Endometrial microvascular endothelial cells (primary cell): Measurements from ENCODE around the gene FBLN7. TPM values are rescaled to one million over a fixed set of nuclear protein-coding genes. Genes with fewer than 3 reads are reported as not detected.
"Not testable (repeated sequence)": the region's sequence is repeated elsewhere in the genome, so short reads cannot be mapped to it uniquely, and the experiment has no call there.

Source experiments
- in situ Hi-C: cut with HindIII; loops from 2 replicates; pipeline ENCODE4 v1.10.0; 2017; ENCODE audit warnings: low sequenced_read_pairs, low pct_unique_long_range_greater_than_20kb; ENCODE audit errors: inconsistent ontology term
- total RNA-seq: library from RNA; depleted of rRNA; stranded (reverse); fragments of >200 nt; gene quantifications from one replicate; pipeline ENCODE4 v1.2.3, GENCODE V29; 2015; ENCODE audit errors: inconsistent ontology term

The FBLN7 gene
- total RNA-seq, 1 donor from 2014 or later, result 3.2 TPM

DNA sequence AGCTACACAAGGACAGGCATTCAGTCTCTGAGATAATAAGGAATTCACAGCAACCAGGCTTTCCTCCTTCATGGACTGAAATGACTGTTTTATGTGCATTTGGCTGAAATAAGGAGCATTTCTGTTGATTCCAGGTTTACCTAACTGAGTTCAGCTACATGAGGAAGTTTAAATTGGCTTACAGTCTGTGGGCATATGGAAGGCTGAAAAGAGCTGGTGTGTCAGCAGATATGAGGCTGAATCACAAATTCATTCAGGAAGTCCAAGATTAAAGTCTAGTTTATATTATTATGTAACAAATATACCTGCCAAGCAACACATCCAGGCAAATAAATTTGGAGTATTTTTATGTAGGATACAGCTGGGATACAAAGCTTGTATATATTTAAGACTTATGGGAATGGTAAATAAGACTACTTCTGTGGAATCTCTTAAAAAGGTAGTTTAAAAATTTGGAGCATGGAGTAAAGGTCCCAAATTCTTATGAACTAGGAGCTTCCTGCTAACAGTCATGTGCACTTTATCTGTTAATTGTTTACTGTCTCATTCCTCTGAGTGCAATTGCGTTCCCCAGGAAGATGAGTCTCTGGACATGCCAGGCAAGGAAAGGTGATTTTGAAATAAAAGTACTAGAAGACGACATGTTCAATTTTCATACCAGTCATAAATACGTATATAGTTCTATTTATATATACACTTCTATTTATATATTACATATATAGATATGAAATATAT is 63.7 kb downstream of the FBLN7 start:
- in situ Hi-C loops, result no loop called here

DNA sequence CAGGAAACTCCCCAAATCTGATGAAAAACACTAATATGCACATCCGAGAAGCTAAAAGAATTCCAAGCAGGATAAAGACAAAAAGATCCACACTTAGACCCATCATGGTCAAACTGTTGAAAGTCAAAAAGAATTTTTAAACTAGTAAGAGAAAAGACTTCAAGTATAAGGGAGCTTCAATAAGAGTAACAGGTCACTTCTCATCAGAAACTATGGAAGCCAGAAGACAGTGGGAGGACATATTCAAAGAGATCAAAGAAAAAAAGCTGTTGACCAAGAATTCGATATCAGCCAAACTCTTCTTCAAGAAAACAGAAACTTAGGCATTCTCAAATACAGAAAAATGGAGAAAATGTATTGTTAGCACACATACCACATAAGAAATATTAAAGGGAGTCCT is 66.2 kb downstream of the FBLN7 start:
- in situ Hi-C loops, result no loop called here

DNA sequence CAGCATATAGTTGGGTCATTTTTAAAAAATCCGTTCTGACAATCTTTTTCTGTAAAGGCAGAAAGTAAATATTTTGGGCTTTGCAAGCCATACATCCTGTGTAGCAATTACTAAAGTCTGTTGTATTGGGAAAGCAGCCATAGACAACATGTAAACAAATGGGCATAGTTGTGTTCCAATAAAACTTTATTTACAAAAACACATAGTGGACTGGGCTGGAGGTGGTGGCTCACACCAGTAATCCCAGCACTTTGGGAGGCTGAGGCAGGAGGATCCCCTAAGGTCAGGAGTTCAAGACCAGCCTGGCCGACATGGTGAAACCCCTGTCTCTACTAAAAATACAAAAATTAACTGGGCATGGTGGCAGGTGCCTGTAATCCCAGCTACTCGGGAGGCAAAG is 69.7 kb downstream of the FBLN7 start:
- in situ Hi-C loops, result not testable (repeated sequence)

DNA sequence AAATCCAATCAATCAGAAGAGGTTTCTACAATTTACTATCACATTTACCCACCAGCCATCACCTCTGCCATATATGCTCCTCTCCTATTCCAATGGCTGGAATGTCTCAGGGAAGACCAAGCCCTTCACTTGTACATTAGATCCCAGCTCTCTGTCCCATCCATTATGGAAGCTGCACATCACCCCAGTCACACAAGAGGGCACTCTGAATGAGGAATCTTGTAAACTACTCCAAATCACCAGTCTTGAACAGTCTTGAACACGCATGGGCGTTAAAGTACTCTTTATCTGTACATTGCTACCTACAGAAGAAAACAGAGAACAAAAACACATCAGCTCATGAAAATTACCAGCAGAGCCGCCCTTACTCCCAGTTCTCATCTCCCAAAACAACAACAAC is 78.0 kb downstream of the FBLN7 start:
- in situ Hi-C loops, result no loop called here

DNA sequence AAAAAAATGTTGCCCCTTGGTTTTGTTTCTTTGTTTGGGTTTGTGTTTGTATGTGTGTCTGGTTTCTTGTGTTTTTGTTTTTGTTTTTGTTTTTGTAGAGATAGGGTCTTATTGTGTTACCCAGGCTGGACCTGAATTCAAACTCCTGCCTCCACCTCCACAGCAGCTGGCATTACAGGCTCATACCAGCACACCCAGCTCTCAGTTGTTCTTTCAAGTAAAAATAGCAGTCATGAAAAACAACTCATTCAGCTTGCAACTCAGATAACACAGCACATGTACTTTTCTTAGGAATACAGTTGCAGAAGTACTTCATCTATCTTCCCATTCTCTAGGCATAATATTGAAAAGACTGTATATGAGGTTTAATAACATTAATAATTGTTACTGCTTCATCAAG is 79.7 kb downstream of the FBLN7 start:
- in situ Hi-C loops, result no loop called here

DNA sequence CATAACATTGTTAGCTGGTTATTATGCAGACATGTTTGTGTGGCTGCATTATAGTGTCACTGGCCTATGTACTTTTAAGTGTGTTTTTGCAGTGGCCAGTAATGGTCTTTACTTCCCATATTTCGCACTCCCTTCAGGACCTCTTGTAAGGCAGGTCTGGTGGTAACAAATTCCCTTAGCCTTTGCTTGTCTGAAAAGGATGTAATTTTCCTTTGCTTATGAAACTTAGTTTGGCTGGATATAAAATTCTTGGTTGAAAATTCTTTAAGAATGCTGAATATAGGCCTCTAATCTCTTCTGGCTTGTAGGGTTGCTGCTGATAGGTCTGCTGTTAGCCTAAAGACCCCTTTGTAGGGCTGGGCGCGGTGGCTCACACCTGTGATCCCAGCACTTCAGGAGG is 82.0 kb downstream of the FBLN7 start:
- in situ Hi-C loops, result no loop called here

DNA sequence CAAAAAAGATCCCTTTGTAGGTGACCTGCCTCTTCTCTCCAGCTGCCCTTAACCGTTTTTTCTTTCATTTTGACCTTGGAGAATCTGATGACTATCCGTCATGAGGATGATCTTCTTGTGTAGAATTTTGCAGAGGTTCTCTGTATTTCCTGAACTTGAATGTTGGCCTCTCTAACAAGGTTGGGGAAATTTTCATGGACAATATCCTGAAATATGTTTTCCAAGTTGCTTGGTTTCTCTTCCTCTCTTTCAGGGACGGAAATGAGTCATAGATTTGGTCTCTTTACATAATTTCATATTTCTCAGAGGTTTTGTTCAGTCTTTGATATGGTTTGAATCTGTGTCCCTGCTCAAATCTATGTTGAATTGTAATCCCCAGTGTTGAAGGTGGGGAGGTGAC is 82.6 kb downstream of the FBLN7 start:
- in situ Hi-C loops, result no loop called here

DNA sequence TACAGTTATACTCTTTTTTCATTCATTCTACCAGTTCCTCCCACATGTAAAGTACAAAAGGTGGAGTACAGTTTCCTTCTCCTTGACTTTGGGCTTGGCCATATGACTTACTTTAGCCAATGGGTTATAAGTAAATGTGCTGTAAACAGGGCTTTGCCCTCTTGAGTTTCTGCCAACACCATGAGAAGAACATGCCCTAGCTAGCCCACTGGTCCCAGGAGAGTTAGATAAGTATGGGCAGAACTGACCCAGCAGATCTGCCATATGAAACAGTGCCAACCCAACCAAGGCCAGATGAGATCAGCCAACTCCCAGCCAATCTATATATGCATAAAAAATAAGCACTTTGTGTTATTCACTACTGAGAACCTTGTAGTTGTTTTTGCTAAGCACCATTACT is 91.2 kb downstream of the FBLN7 start:
- in situ Hi-C loops, result no loop called here

DNA sequence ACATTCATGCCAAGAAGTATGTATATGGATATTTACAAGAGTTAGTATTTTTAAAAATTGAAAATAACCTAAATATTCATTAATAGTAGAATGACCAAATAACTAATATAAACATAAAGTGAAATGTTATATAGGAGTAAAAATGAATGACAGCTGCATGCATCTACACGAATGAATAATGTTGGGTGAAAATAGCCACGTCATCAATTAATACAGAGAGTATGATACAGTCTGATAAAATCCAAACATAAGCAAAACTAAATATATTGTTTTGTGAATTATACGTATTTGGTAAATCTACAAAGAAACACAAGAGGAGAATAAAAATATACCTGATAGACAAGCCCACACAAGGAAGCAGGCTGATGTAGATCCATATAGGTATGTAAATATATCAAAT is 92.2 kb downstream of the FBLN7 start:
- in situ Hi-C loops, result no loop called here

Other genes with a start within 250 kb of the FBLN7 start
- 15.2 TPM for gene MERTK, start 239.8 kb upstream of the FBLN7 start, total RNA-seq
- gene TMEM87B, start 83.1 kb upstream of the FBLN7 start, total RNA-seq, result 79.4 TPM
- 2.0 TPM for gene ZC3H8, start 116.7 kb downstream of the FBLN7 start, total RNA-seq
- gene ZC3H6, start 137.2 kb downstream of the FBLN7 start, total RNA-seq, result 1.0 TPM